A549 (cell line): ENCODE results near the gene CNTNAP2. TPM values are rescaled to one million over a fixed set of nuclear protein-coding genes. Genes with fewer than 3 reads are reported as not detected.
"Not testable (repeated sequence)": the region's sequence is repeated elsewhere in the genome, so short reads cannot be mapped to it uniquely, and the experiment has no call there.

Source experiments
- ATAC-seq, 2 experiments: fragments of 200-7000 bp in 1 of 2; fragments of >200 bp in 1 of 2; cut with Nextera tagmentation in 1 of 2; cut with Tn5 transposase in 1 of 2; 3 replicates each; pipeline versions ENCODE4 v1.8.0 to v1.9.1; 2018 to 2020; ENCODE audit warnings: mild to moderate bottlenecking in 1 of 2, moderate library complexity in 1 of 2
- CTCF ChIA-PET: fragments of 300-600 bp; sonication (Branson Sonifier 250); formaldehyde crosslinking; extraction: SDS; loops from one replicate; lab custom pipeline; 2021; ENCODE audit warnings: antibody characterized with exemption, inconsistent platforms; lab: Yijun Ruan, JAX
- POLR2A ChIA-PET: fragments of 350-600 bp; formaldehyde crosslinking; extraction: SDS; loops from one replicate; lab custom pipeline; 2021; ENCODE audit warnings: antibody characterized with exemption, inconsistent platforms; lab: Yijun Ruan, JAX
- DNase-seq, 2 experiments: peaks; one replicate each; pipeline versions ENCODE4 v3.0.0 to v3.0.0-alpha.2; 2011 to 2016; ENCODE audit warnings: low read depth in 1 of 2, low spot score in 1 of 2
- FAIRE-seq: peaks from 2 replicates; lab custom pipeline; 2011; peaks lifted over from hg19 to GRCh38; lab: Jason Lieb, UNC
- H3K27ac ChIP-seq, 2 experiments: fragments of >200 bp; sonication (Bioruptor Twin); formaldehyde crosslinking; 3 replicates each; pipeline ENCODE4 v1.5.1; 2016 to 2017
- H3K4me1 ChIP-seq: fragments of >200 bp; sonication (Bioruptor Twin); formaldehyde crosslinking; 3 replicates; pipeline ENCODE4 v1.6.1; 2016
- H3K4me2 ChIP-seq: fragments of >200 bp; sonication (Bioruptor Twin); formaldehyde crosslinking; 3 replicates; pipeline ENCODE4 v1.6.1; 2016
- H3K4me3 ChIP-seq: fragments of >200 bp; sonication (Bioruptor Twin); formaldehyde crosslinking; 3 replicates; pipeline ENCODE4 v1.5.1; 2016
- H3K9me3 ChIP-seq: fragments of >200 bp; sonication (Bioruptor Twin); formaldehyde crosslinking; 3 replicates; pipeline ENCODE4 v1.6.1; 2016
- CBX2 ChIP-seq: fragments of 200-600 bp; sonication (generic); IDR thresholded peaks from 2 replicates; pipeline ENCODE4 v1.6.1; 2016; ENCODE audit warnings: low read depth, mild to moderate bottlenecking, borderline replicate concordance
- CHD2 ChIP-seq: fragments of 150-350 bp; IDR thresholded peaks from 2 replicates; pipeline ENCODE4 v1.6.1; 2014; ENCODE audit warnings: low read length; ENCODE audit not compliant: partially characterized antibody
- CHD4 ChIP-seq: fragments of 200-600 bp; sonication (generic); IDR thresholded peaks from 2 replicates; pipeline ENCODE4 v1.6.1; 2016; ENCODE audit warnings: antibody characterized with exemption, mild to moderate bottlenecking, borderline replicate concordance
- EHF ChIP-seq: fragments of 250-450 bp; sonication (Bioruptor Pico); IDR thresholded peaks from 2 replicates; pipeline ENCODE4 v1.5.0; 2020; ENCODE audit warnings: mild to moderate bottlenecking
- HDAC2 ChIP-seq: fragments of 200-600 bp; sonication (generic); IDR thresholded peaks from 2 replicates; pipeline ENCODE4 v1.6.1; 2016
- HES2 ChIP-seq: fragments of >200 bp; sonication (Bioruptor Twin); formaldehyde crosslinking; IDR thresholded peaks from 2 replicates; pipeline ENCODE4 v1.6.1; 2016
- HEYL ChIP-seq: fragments of 250-450 bp; sonication (Bioruptor Pico); IDR thresholded peaks from 2 replicates; pipeline ENCODE4 v1.8.0; 2021; ENCODE audit warnings: mild to moderate bottlenecking, moderate library complexity
- HOXB13 ChIP-seq: fragments of 250-450 bp; sonication (Bioruptor Pico); IDR thresholded peaks from 2 replicates; pipeline ENCODE4 v1.5.0; 2020; ENCODE audit warnings: low read depth, mild to moderate bottlenecking, moderate library complexity
- JUN ChIP-seq, 2 experiments: fragments of >200 bp; sonication (Bioruptor Twin); formaldehyde crosslinking; IDR thresholded peaks; 2 replicates in 1 of 2; 3 replicates in 1 of 2; pipeline ENCODE4 v1.6.1; 2016 to 2017
- KDM1A ChIP-seq: fragments of 200-600 bp; sonication (generic); IDR thresholded peaks from 2 replicates; pipeline ENCODE4 v1.6.1; 2016; ENCODE audit warnings: low read depth, mild to moderate bottlenecking
- MAX ChIP-seq: IDR thresholded peaks from 2 replicates; pipeline ENCODE4 v1.6.1; 2012
- MAZ ChIP-seq: fragments of 150-350 bp; IDR thresholded peaks from 2 replicates; pipeline ENCODE4 v1.6.1; 2014; ENCODE audit warnings: antibody characterized with exemption, low read depth, low read length, borderline replicate concordance
- MYC ChIP-seq: IDR thresholded peaks from 2 replicates; pipeline ENCODE4 v1.6.1; 2012; ENCODE audit warnings: mild to moderate bottlenecking, inconsistent platforms, low read length, improper control_type of control experiment, borderline replicate concordance
- NFE2L2 ChIP-seq: fragments of 150-350 bp; conservative IDR thresholded peaks from 2 replicates; pipeline ENCODE4 v1.6.1; 2014; ENCODE audit warnings: low read length
- POLR2A ChIP-seq: IDR thresholded peaks from 2 replicates; pipeline ENCODE4 v1.6.1; 2012; ENCODE audit warnings: mild to moderate bottlenecking, low read length
- RAD21 ChIP-seq, 2 experiments: fragments of >200 bp in 1 of 2; sonication (Bioruptor Twin) in 1 of 2; formaldehyde crosslinking in 1 of 2; IDR thresholded peaks in 1 of 2; conservative IDR thresholded peaks in 1 of 2; 2 replicates in 1 of 2; 3 replicates in 1 of 2; pipeline ENCODE4 v1.6.1; 2012 to 2018; ENCODE audit warnings: inconsistent platforms in 1 of 2
- RCOR1 ChIP-seq: fragments of 150-350 bp; IDR thresholded peaks from 2 replicates; pipeline ENCODE4 v1.6.1; 2014; ENCODE audit warnings: antibody characterized with exemption, low read length, low read depth
- RFX5 ChIP-seq: fragments of 450-650 bp; IDR thresholded peaks from 2 replicates; pipeline ENCODE4 v1.7.1; 2014; ENCODE audit warnings: antibody characterized with exemption, mild to moderate bottlenecking, moderate library complexity
- RNF2 ChIP-seq: fragments of 200-600 bp; sonication (generic); IDR thresholded peaks from 2 replicates; pipeline ENCODE4 v1.6.1; 2016; ENCODE audit warnings: low read depth, mild to moderate bottlenecking, antibody characterized with exemption, moderate library complexity, borderline replicate concordance
- SMC3 ChIP-seq: fragments of >200 bp; sonication (Bioruptor Twin); formaldehyde crosslinking; IDR thresholded peaks from 3 replicates; pipeline ENCODE4 v1.6.1; 2018; ENCODE audit warnings: inconsistent platforms
- SREBF2 ChIP-seq: fragments of 450-650 bp; IDR thresholded peaks from 2 replicates; pipeline ENCODE4 v1.6.1; 2014; ENCODE audit warnings: mild to moderate bottlenecking, moderate library complexity
- ZFP36 ChIP-seq: fragments of 450-650 bp; IDR thresholded peaks from 2 replicates; pipeline ENCODE4 v1.6.1; 2014; ENCODE audit warnings: borderline replicate concordance; ENCODE audit not compliant: partially characterized antibody
- ZSCAN20 ChIP-seq: fragments of 250-450 bp; sonication (Bioruptor Pico); IDR thresholded peaks from 2 replicates; pipeline ENCODE4 v1.8.0; 2022; ENCODE audit warnings: mild to moderate bottlenecking, moderate library complexity
- WGBS: methylation state at CpG from one replicate; pipeline ENCODE4 v1.1.6; 2017; ENCODE audit errors: missing lambda C conversion rate; 5-methylcytosine and 5-hydroxymethylcytosine counted together
- polyA plus RNA-seq, 4 experiments: library from polyadenylated mRNA; depleted of rRNA in 3 of 4; stranded (reverse); fragments of >200 nt; fragmentation: RNase III in 1 of 4; extraction: RNeasy Plus Mini Kit Qiagen cat#74134 plus additional on column Dnase treatment in 1 of 4; gene quantifications; 2 replicates in 3 of 4; 3 replicates in 1 of 4; pipeline ENCODE4 v1.2.3, GENCODE V29; 2011 to 2017
- TF ChIP-seq, protein P1 (sequence below): IDR thresholded peaks from 2 replicates; pipeline ENCODE4 v1.6.1; 2012; ENCODE audit warnings: low read depth, borderline replicate concordance
- TF ChIP-seq, protein P2 (sequence below): fragments of >200 bp; sonication (Bioruptor Twin); formaldehyde crosslinking; IDR thresholded peaks from 3 replicates; pipeline ENCODE4 v1.6.1; 2016
- TF ChIP-seq, protein P3 (sequence below): fragments of 450-650 bp; IDR thresholded peaks from 2 replicates; pipeline ENCODE4 v1.6.1; 2014; ENCODE audit warnings: antibody characterized with exemption

Gene CNTNAP2
- polyA plus RNA-seq, 2 of the 4 experiments (the other 2 are of a cell fraction): 0.05 to 0.13 TPM

- POLR2A ChIA-PET: no interaction called here
- no peak for DNase-seq
- H3K9me3 ChIP-seq: no peaks in the 10 kb centered on the region
- TF ChIP-seq HDAC2 (no peak), HOXB13 (CRISPR knock-in tag) (no peak), CBX2 (no peak), RCOR1 (no peak), RNF2 (no peak), SREBF2 (no peak), JUN (IDR thresholded peaks at IDR 0.05) (no peak), EHF (CRISPR knock-in tag) (no peak), ZSCAN20 (CRISPR knock-in tag) (no peak), POLR2A (no peak), HEYL (CRISPR knock-in tag) (no peak), CHD2 (no peak)
- H3K4me2 ChIP-seq: no peak overlapping the region
- no peaks in the 10 kb centered on the region for H3K4me1 ChIP-seq
- H3K4me3 ChIP-seq: no peak overlapping the region
- FAIRE-seq: no peak
- CTCF ChIA-PET: no interaction called here
- ATAC-seq: no peak
- H3K27ac ChIP-seq: no peak overlapping the region
- WGBS: 32% methylated on average over 1 of the region's 1 CpG
Measured at GRCh38 chr7:147586526-147586925, 1469.9 kb downstream of the CNTNAP2 start.

DNA sequence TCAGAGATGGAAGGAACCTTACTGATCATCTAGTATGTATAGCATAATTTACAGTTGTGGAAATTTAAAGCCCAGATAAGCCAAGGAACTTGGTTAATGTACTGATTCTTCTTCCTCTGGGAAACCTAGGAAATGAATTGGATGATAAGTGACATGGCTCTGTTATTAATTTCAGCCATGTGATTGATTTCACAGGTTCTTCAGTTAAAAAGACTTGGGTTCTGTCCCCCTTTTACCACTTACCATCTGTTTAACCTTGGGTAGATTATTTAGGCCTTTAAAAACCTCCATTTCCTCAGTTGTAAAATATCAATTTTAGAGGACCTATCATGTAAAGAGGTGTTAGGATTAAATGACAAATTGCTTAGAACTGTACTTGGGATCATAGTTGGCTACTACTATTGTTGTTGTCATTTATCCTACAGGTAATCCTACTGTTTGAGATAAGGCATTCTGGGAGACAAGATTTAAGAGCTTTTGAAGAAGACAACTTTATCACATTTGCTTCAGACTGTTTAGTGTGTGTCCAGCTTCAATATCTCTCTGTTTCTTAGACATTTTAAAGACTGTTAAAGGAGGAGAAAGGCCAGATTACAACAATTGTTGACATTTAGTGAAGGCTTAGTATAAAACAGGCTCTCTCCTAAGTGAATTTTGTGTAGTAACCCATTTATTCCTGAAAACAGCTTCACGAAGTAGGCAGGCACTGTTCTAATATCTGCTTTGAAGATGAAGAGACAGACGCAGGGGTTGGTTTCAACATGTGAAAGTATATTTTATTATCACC lies 1476.9 kb downstream of the CNTNAP2 start:
- no peaks in the 10 kb centered on the region for H3K4me1 ChIP-seq
- CTCF ChIA-PET: no interaction called here
- 47% methylated on average over 2 of the region's 2 CpGs for WGBS
- TF ChIP-seq HDAC2 (no peak), SMC3 (no peak), ZFP36 (no peak), EHF (CRISPR knock-in tag) (no peak), RFX5 (no peak), CBX2 (no peak), RAD21 (conservative IDR thresholded peaks at IDR 0.05 in 1 of 2, IDR thresholded peaks at IDR 0.05 in 1 of 2) (no peak)
- TF ChIP-seq, protein P1, sequence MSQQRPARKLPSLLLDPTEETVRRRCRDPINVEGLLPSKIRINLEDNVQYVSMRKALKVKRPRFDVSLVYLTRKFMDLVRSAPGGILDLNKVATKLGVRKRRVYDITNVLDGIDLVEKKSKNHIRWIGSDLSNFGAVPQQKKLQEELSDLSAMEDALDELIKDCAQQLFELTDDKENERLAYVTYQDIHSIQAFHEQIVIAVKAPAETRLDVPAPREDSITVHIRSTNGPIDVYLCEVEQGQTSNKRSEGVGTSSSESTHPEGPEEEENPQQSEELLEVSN: no peak
- TF ChIP-seq, all 56 proteins: peak for 0
- FAIRE-seq: no peak
- POLR2A ChIA-PET: no interaction called here
- H3K4me3 ChIP-seq: no peak overlapping the region
- DNase-seq: no peak
- 0 out of 3 replicates have a peak, but pooled peaks cover 3% of the 10 kb centered on the region for H3K9me3 ChIP-seq
- no peak overlapping the region for H3K27ac ChIP-seq
- ATAC-seq: no peak
- no peak overlapping the region for H3K4me2 ChIP-seq

- Histone ChIP-seq H3K9me3 (0 out of 3 replicates have a peak, but pooled peaks cover 3% of the 10 kb centered on the region), H3K27ac (no peak overlapping the region), H3K4me2 (no peak overlapping the region), H3K4me1 (no peaks in the 10 kb centered on the region), H3K4me3 (no peak overlapping the region)
- ATAC-seq (no peak), DNase-seq (no peak), FAIRE-seq (no peak)
- 4% methylated on average over 1 of the region's 1 CpG for WGBS
- TF ChIP-seq JUN (IDR thresholded peaks at IDR 0.05): no peak
- TF ChIP-seq CHD2: no peak
- no peak for TF ChIP-seq MAX
- TF ChIP-seq CBX2: no peak
- TF ChIP-seq, protein P2, sequence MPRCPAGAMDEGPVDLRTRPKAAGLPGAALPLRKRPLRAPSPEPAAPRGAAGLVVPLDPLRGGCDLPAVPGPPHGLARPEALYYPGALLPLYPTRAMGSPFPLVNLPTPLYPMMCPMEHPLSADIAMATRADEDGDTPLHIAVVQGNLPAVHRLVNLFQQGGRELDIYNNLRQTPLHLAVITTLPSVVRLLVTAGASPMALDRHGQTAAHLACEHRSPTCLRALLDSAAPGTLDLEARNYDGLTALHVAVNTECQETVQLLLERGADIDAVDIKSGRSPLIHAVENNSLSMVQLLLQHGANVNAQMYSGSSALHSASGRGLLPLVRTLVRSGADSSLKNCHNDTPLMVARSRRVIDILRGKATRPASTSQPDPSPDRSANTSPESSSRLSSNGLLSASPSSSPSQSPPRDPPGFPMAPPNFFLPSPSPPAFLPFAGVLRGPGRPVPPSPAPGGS: no peak
- TF ChIP-seq, protein P3, sequence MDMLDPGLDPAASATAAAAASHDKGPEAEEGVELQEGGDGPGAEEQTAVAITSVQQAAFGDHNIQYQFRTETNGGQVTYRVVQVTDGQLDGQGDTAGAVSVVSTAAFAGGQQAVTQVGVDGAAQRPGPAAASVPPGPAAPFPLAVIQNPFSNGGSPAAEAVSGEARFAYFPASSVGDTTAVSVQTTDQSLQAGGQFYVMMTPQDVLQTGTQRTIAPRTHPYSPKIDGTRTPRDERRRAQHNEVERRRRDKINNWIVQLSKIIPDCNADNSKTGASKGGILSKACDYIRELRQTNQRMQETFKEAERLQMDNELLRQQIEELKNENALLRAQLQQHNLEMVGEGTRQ: no peak
- TF ChIP-seq EHF (CRISPR knock-in tag): no peak
- TF ChIP-seq NFE2L2: no peak
- TF ChIP-seq SMC3: no peak
- TF ChIP-seq MAZ: no peak
- TF ChIP-seq KDM1A: no peak
- no peak for TF ChIP-seq CHD4
- no peak for TF ChIP-seq MYC
- TF ChIP-seq HEYL (CRISPR knock-in tag): no peak
- TF ChIP-seq HES2: no peak
- no peak for TF ChIP-seq RNF2
- CTCF ChIA-PET: no interaction called here
- POLR2A ChIA-PET: no interaction called here
Measured at GRCh38 chr7:147595042-147595441, 1478.4 kb downstream of the CNTNAP2 start.

DNA sequence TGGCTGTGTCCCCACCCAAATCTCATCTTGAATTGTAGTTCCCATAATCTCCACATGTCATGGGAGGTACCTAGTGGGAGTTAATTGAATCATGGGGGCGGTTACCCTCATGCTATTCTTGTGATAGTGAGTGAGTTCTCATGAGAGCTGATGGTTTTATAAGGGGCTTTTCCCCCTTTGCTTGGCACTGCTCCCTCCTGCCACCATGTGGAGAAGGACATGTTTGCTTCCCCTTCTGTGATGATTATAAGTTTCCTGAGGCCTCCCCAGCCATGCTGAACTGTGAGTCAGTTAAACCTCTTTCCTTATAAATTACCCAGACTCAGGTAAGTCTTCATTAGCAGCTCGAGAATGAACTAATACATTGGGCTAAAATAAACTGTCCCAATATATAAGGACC lies 1482.1 kb downstream of the CNTNAP2 start:
- DNase-seq, POLR2A ChIA-PET, H3K9me3 ChIP-seq, FAIRE-seq, H3K4me3 ChIP-seq, H3K4me2 ChIP-seq, H3K4me1 ChIP-seq, ATAC-seq, H3K27ac ChIP-seq: not testable (repeated sequence)
- 10% methylated on average over 2 of the region's 2 CpGs for WGBS
- CTCF ChIA-PET: interaction anchor here (0.7 kb wide), 1 partner anchor 42 kb away, joined by 3 read pairs; no protein-coding TSS in a partner anchor
